ENCODE measurements around the gene SRBD1. TPM values are rescaled to one million over a fixed set of nuclear protein-coding genes. Genes with fewer than 3 reads are reported as not detected.
A peak's percentile ranks its signal among the peaks of the same experiment; 100 is the strongest.

The SRBD1 gene
- total RNA-seq, 3 donors from 2014 or later (not counting 1 experiment from before 2014, with no cell fraction given) = 34.5 to 40.0 (median 38.8) TPM

GRCh38 chr2:45614871-45615415 is 3.9 kb upstream of the SRBD1 start:
- no peak overlapping the region for H3K27ac Mint-ChIP-seq
- H3K36me3 Mint-ChIP-seq = no peaks in the 10 kb centered on the region
- no peak overlapping the region for H3K4me3 ChIP-seq (ENCODE audit: low read length)
- no peaks in the 10 kb centered on the region for H3K9me3 Mint-ChIP-seq
- TF ChIP-seq, protein P1, sequence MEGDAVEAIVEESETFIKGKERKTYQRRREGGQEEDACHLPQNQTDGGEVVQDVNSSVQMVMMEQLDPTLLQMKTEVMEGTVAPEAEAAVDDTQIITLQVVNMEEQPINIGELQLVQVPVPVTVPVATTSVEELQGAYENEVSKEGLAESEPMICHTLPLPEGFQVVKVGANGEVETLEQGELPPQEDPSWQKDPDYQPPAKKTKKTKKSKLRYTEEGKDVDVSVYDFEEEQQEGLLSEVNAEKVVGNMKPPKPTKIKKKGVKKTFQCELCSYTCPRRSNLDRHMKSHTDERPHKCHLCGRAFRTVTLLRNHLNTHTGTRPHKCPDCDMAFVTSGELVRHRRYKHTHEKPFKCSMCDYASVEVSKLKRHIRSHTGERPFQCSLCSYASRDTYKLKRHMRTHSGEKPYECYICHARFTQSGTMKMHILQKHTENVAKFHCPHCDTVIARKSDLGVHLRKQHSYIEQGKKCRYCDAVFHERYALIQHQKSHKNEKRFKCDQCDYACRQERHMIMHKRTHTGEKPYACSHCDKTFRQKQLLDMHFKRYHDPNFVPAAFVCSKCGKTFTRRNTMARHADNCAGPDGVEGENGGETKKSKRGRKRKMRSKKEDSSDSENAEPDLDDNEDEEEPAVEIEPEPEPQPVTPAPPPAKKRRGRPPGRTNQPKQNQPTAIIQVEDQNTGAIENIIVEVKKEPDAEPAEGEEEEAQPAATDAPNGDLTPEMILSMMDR (IDR thresholded peaks at IDR 0.05) = no peak
- no peaks in the 10 kb centered on the region for H3K36me3 ChIP-seq (ENCODE audit: control insufficient read depth, insufficient read depth, low read length)
- no peak overlapping the region for H3K4me3 Mint-ChIP-seq
- intact Hi-C loops (cut with micrococcal nuclease) = loop anchor here (5.0 kb wide), 1 partner anchor 48 kb away; no protein-coding TSS in a partner anchor
- no peaks in the 10 kb centered on the region for H3K27me3 ChIP-seq (ENCODE audit: control insufficient read depth, insufficient read depth, low read length)
- H3K9me3 ChIP-seq (ENCODE audit: control insufficient read depth, insufficient read depth, low read length) = no peaks in the 10 kb centered on the region
- WGBS (ENCODE audit: insufficient coverage) = 100% methylated on average over 1 of the region's 3 CpGs
- H3K27ac ChIP-seq (ENCODE audit: low read length) = no peak overlapping the region
- no peak for ATAC-seq
- peaks cover 0 to 6% of the 10 kb centered on the region in 2 donors for H3K27me3 Mint-ChIP-seq (ENCODE audit: low read depth in 2 of 2)
- no peaks in the 10 kb centered on the region for H3K4me1 ChIP-seq (ENCODE audit: control insufficient read depth, insufficient read depth, low read length)
- no peak for DNase-seq
- H3K4me1 Mint-ChIP-seq = peaks cover 9 to 16% of the 10 kb centered on the region in 2 donors

DNA sequence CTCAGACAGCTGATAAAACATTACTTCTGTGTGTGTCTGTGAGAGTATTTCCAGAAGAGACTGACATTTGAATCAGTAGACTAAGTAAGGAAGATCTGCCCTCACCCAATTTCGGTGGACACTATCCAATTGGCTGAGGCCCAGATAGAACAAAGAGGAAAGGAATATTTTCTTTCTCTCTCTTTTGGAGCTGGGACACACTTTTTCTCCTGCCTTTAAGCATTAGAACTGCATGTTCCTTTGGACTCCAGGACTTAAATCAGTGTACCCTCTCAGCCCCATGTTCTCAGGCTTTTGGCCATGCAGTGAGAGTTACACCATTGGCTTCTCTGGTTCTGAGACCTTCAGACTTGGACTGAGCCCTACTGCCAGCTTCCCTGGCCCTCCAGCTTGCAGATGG is 3.3 kb upstream of the SRBD1 start:
- ATAC-seq = no peak
- Mint-ChIP-seq H3K27ac (no peak overlapping the region), H3K4me1 (peaks cover 15 to 22% of the 10 kb centered on the region in 2 donors), H3K4me3 (no peak overlapping the region), H3K27me3 (ENCODE audit: low read depth in 2 of 2) (peaks cover 0 to 5% of the 10 kb centered on the region in 2 donors), H3K36me3 (no peaks in the 10 kb centered on the region), H3K9me3 (no peaks in the 10 kb centered on the region)
- DNase-seq = no peak
- H3K36me3 ChIP-seq (ENCODE audit: control insufficient read depth, insufficient read depth, low read length) = no peaks in the 10 kb centered on the region
- H3K4me3 ChIP-seq (ENCODE audit: low read length) = no peak overlapping the region
- 100% methylated on average over 1 of the region's 1 CpG for WGBS (ENCODE audit: insufficient coverage)
- TF ChIP-seq, protein P1 (IDR thresholded peaks at IDR 0.05) = no peak
- H3K27ac ChIP-seq (ENCODE audit: low read length) = no peak overlapping the region
- H3K9me3 ChIP-seq (ENCODE audit: control insufficient read depth, insufficient read depth, low read length) = no peaks in the 10 kb centered on the region
- H3K27me3 ChIP-seq (ENCODE audit: control insufficient read depth, insufficient read depth, low read length) = no peaks in the 10 kb centered on the region
- H3K4me1 ChIP-seq (ENCODE audit: control insufficient read depth, insufficient read depth, low read length) = no peaks in the 10 kb centered on the region
- intact Hi-C loops (cut with micrococcal nuclease) = loop anchor here (5.0 kb wide), 1 partner anchor 47 kb away; no protein-coding TSS in a partner anchor

GRCh38 chr2:45612731-45613130 is 1.7 kb upstream of the SRBD1 start:
- Mint-ChIP-seq H3K36me3 (no peaks in the 10 kb centered on the region), H3K27me3 (ENCODE audit: low read depth in 2 of 2) (peaks cover 0 to 3% of the 10 kb centered on the region in 2 donors), H3K4me3 (peak overlapping the region; percentile 47), H3K9me3 (no peaks in the 10 kb centered on the region), H3K4me1 (peaks cover 18 to 26% of the 10 kb centered on the region in 2 donors), H3K27ac (peak overlapping the region in 1 of 2 donors; percentile 96)
- Histone ChIP-seq H3K4me1 (ENCODE audit: control insufficient read depth, insufficient read depth, low read length) (no peaks in the 10 kb centered on the region), H3K4me3 (ENCODE audit: low read length) (no peak overlapping the region), H3K9me3 (ENCODE audit: control insufficient read depth, insufficient read depth, low read length) (no peaks in the 10 kb centered on the region), H3K27ac (ENCODE audit: low read length) (no peak overlapping the region), H3K36me3 (ENCODE audit: control insufficient read depth, insufficient read depth, low read length) (no peaks in the 10 kb centered on the region), H3K27me3 (ENCODE audit: control insufficient read depth, insufficient read depth, low read length) (no peaks in the 10 kb centered on the region)
- no peak for ATAC-seq
- intact Hi-C loops (cut with micrococcal nuclease) = loop anchor here (5.0 kb wide), 1 partner anchor 45 kb away; no protein-coding TSS in a partner anchor
- TF ChIP-seq, protein P1 (IDR thresholded peaks at IDR 0.05) = no peak
- 91% methylated on average over 1 of the region's 2 CpGs for WGBS (ENCODE audit: insufficient coverage)
- DNase-seq = no peak

- H3K9me3 ChIP-seq (ENCODE audit: control insufficient read depth, insufficient read depth, low read length) = no peaks in the 10 kb centered on the region
- no peak overlapping the region for H3K27ac ChIP-seq (ENCODE audit: low read length)
- H3K36me3 ChIP-seq (ENCODE audit: control insufficient read depth, insufficient read depth, low read length) = no peaks in the 10 kb centered on the region
- H3K4me1 ChIP-seq (ENCODE audit: control insufficient read depth, insufficient read depth, low read length) = no peaks in the 10 kb centered on the region
- TF ChIP-seq, protein P1 (IDR thresholded peaks at IDR 0.05) = no peak
- 100% methylated on average over 1 of the region's 2 CpGs for WGBS (ENCODE audit: insufficient coverage)
- intact Hi-C loops (cut with micrococcal nuclease) = loop anchor here (5.0 kb wide), 1 partner anchor 45 kb away; no protein-coding TSS in a partner anchor
- H3K27ac Mint-ChIP-seq = peak overlapping the region; percentile 95 to 96
- no peaks in the 10 kb centered on the region for H3K9me3 Mint-ChIP-seq
- peaks cover 0 to 3% of the 10 kb centered on the region in 2 donors for H3K27me3 Mint-ChIP-seq (ENCODE audit: low read depth in 2 of 2)
- DNase-seq (peak in 1 of 2 donors; percentile 5), ATAC-seq (no peak)
- H3K27me3 ChIP-seq (ENCODE audit: control insufficient read depth, insufficient read depth, low read length) = no peaks in the 10 kb centered on the region
- no peaks in the 10 kb centered on the region for H3K36me3 Mint-ChIP-seq
- peaks cover 18 to 26% of the 10 kb centered on the region in 2 donors for H3K4me1 Mint-ChIP-seq
- H3K4me3 ChIP-seq (ENCODE audit: low read length) = no peak overlapping the region
- peak overlapping the region; percentile 97 for H3K4me3 Mint-ChIP-seq
Observed at GRCh38 chr2:45612285-45612684, 1.2 kb upstream of the SRBD1 start.
